ENCODE results near the gene MAP4K4. TPM values are rescaled to one million over a fixed set of nuclear protein-coding genes. Genes with fewer than 3 reads are reported as not detected.

Gene MAP4K4
- 10 to 100 TPM; 29.6 to 56.6 (median 38.2) TPM for total RNA-seq

GRCh38 chr2:101697124-101698013 is at the start of gene MAP4K4:
Gene MAP4K4, plus strand, starts transcription at chr2:101697707. Its CDS starts 374 bp downstream, at chr2:101698081.
- peak within 1 kb of the TSS; percentile 89 for H3K27ac ChIP-seq
- peak; percentile 88 to 90 for DNase-seq (ENCODE audit: low spot score in 2 of 2)
- no peak for TF ChIP-seq POLR2A (IDR thresholded peaks at IDR 0.05)
- TF ChIP-seq POLR2AphosphoS5 (IDR thresholded peaks at IDR 0.05), result no peak
- TF ChIP-seq EP300 (IDR thresholded peaks at IDR 0.05), result no peak
- peak in 1 of 2 donors; percentile 5 for TF ChIP-seq CTCF (IDR thresholded peaks at IDR 0.05)
- no peaks in the 10 kb centered on the region for H3K36me3 ChIP-seq
- H3K27me3 ChIP-seq, result no peaks in the 10 kb centered on the region
- peaks cover 37% of the 10 kb centered on the region for H3K4me1 ChIP-seq
- peak within 1 kb of the TSS; percentile 72 for H3K4me3 ChIP-seq
- H3K9me3 ChIP-seq, result no peaks in the 10 kb centered on the region
- 0% methylated on average over 16 of the region's 129 CpGs for WGBS

- TF ChIP-seq POLR2A (IDR thresholded peaks at IDR 0.05) (no peak), CTCF (IDR thresholded peaks at IDR 0.05) (no peak), EP300 (IDR thresholded peaks at IDR 0.05) (no peak), POLR2AphosphoS5 (IDR thresholded peaks at IDR 0.05) (no peak)
- 83% methylated on average over 7 of the region's 7 CpGs for whole genome bisulfite sequencing
- H3K9me3 ChIP-seq, result no peaks in the 10 kb centered on the region
Observed at GRCh38 chr2:101653469-101653868, 44.0 kb upstream of the MAP4K4 start.

GRCh38 chr2:101655702-101656422 is 41.6 kb upstream of the MAP4K4 start:
- Histone ChIP-seq H3K4me1 (no peaks in the 10 kb centered on the region), H3K36me3 (no peaks in the 10 kb centered on the region), H3K9me3 (no peaks in the 10 kb centered on the region), H3K27me3 (no peaks in the 10 kb centered on the region), H3K4me3 (no peak overlapping the region), H3K27ac (no peak overlapping the region)
- no peak for DNase-seq (ENCODE audit: low spot score in 2 of 2)
- WGBS, result 64% methylated on average over 5 of the region's 5 CpGs
- TF ChIP-seq POLR2AphosphoS5 (IDR thresholded peaks at IDR 0.05), result no peak
- TF ChIP-seq EP300 (IDR thresholded peaks at IDR 0.05), result no peak
- no peak for TF ChIP-seq CTCF (IDR thresholded peaks at IDR 0.05)
- TF ChIP-seq POLR2A (IDR thresholded peaks at IDR 0.05), result no peak

More at GRCh38 chr2:101653469-101653868, 44.0 kb upstream of the MAP4K4 start:
- H3K27me3 ChIP-seq, result no peaks in the 10 kb centered on the region
- no peak overlapping the region for H3K4me3 ChIP-seq
- H3K4me1 ChIP-seq, result no peaks in the 10 kb centered on the region
- H3K27ac ChIP-seq, result no peak overlapping the region
- no peaks in the 10 kb centered on the region for H3K36me3 ChIP-seq
- DNase-seq (ENCODE audit: low spot score in 2 of 2), result no peak

- H3K4me1 ChIP-seq, result no peaks in the 10 kb centered on the region
- no peaks in the 10 kb centered on the region for H3K36me3 ChIP-seq
- TF ChIP-seq CTCF (IDR thresholded peaks at IDR 0.05) (no peak), EP300 (IDR thresholded peaks at IDR 0.05) (no peak), POLR2A (IDR thresholded peaks at IDR 0.05) (no peak)
- no peak overlapping the region for H3K27ac ChIP-seq
- H3K27me3 ChIP-seq, result no peaks in the 10 kb centered on the region
- no peaks in the 10 kb centered on the region for H3K9me3 ChIP-seq
- WGBS, result 98% methylated on average over 6 of the region's 6 CpGs
- no peak overlapping the region for H3K4me3 ChIP-seq
- no peak for DNase-seq (ENCODE audit: low spot score in 2 of 2)
Observed at GRCh38 chr2:101657787-101658186, 39.7 kb upstream of the MAP4K4 start.

GRCh38 chr2:101658387-101658786 is 39.1 kb upstream of the MAP4K4 start:
- no peaks in the 10 kb centered on the region for H3K9me3 ChIP-seq
- H3K4me3 ChIP-seq, result no peak overlapping the region
- no peak for DNase-seq (ENCODE audit: low spot score in 2 of 2)
- no peaks in the 10 kb centered on the region for H3K27me3 ChIP-seq
- no peak for TF ChIP-seq POLR2A (IDR thresholded peaks at IDR 0.05)
- no peak for TF ChIP-seq EP300 (IDR thresholded peaks at IDR 0.05)
- no peak for TF ChIP-seq CTCF (IDR thresholded peaks at IDR 0.05)
- no peak for TF ChIP-seq POLR2AphosphoS5 (IDR thresholded peaks at IDR 0.05)
- H3K36me3 ChIP-seq, result no peaks in the 10 kb centered on the region
- no peak overlapping the region for H3K27ac ChIP-seq
- no peaks in the 10 kb centered on the region for H3K4me1 ChIP-seq

All from suprapubic skin (tissue), 4 donors.